ENCODE measurements around the gene SLC7A8.
A peak's percentile ranks its signal among the peaks of the same experiment; 100 is the strongest.

Gene SLC7A8

DNA sequence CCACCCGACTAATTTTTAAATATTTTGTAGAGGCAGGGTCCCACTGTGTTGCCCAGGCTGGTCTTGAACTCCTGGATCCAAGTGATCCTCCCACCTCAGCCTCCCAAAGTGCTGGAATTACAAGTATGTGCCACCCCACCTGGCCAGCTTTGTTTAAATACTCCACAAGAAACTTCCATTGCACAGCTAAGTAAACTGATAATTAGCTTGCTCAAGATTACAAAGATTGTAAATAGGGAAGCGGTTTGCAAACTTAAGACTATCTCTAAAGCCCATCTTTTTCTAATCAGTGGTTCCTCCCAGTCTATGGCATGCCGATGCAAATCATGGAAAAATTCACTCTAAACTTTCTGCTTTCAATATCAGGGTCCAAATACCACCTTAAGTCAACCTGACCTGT is 9.7 kb downstream of the SLC7A8 start:
- peaks cover 11% of the 10 kb centered on the region for H3K4me1 ChIP-seq (ENCODE audit: low read length)
- no peak overlapping the region for H3K27ac ChIP-seq (ENCODE audit: low read length)

GRCh38 chr14:23173031-23173430 is 10.4 kb downstream of the SLC7A8 start:
- no peak overlapping the region for H3K9ac ChIP-seq (ENCODE audit: low read length)
- peaks cover 11% of the 10 kb centered on the region for H3K4me1 ChIP-seq (ENCODE audit: low read length)
- no peak for TF ChIP-seq CTCF (IDR thresholded peaks at IDR 0.05; ENCODE audit: low read depth, low read length)
- no peak for TF ChIP-seq EZH2phosphoT487 (IDR thresholded peaks at IDR 0.05; ENCODE audit: low read depth)
- peaks cover 26% of the 10 kb centered on the region for H3K27me3 ChIP-seq (ENCODE audit: low read depth, low read length)
- no peaks in the 10 kb centered on the region for H3K9me3 ChIP-seq (ENCODE audit: insufficient read depth, low read length)
- H3K79me2 ChIP-seq (ENCODE audit: low read length): no peaks in the 10 kb centered on the region
- H2AFZ ChIP-seq (ENCODE audit: low read depth, low read length): no peak overlapping the region
- peak overlapping the region; percentile 31 for H3K4me2 ChIP-seq (ENCODE audit: low read length)
- no peak overlapping the region for H3K27ac ChIP-seq (ENCODE audit: low read length)
- H3K4me3 ChIP-seq (ENCODE audit: low read length): no peak overlapping the region
- no peaks in the 10 kb centered on the region for H3K36me3 ChIP-seq (replicated peaks; ENCODE audit: low read depth, low read length)
- no peaks in the 10 kb centered on the region for H4K20me1 ChIP-seq (ENCODE audit: insufficient read depth, low read length)

More for the DNA sequence above, 9.7 kb downstream of the SLC7A8 start:
- Histone ChIP-seq H3K27me3 (ENCODE audit: low read depth, low read length) (peaks cover 24% of the 10 kb centered on the region), H3K9ac (ENCODE audit: low read length) (no peak overlapping the region), H3K4me3 (ENCODE audit: low read length) (no peak overlapping the region), H2AFZ (ENCODE audit: low read depth, low read length) (no peak overlapping the region), H3K4me2 (ENCODE audit: low read length) (no peak overlapping the region), H3K79me2 (ENCODE audit: low read length) (no peaks in the 10 kb centered on the region), H3K9me3 (ENCODE audit: insufficient read depth, low read length) (no peaks in the 10 kb centered on the region), H3K36me3 (replicated peaks; ENCODE audit: low read depth, low read length) (no peaks in the 10 kb centered on the region), H4K20me1 (ENCODE audit: insufficient read depth, low read length) (no peaks in the 10 kb centered on the region)
- TF ChIP-seq CTCF (IDR thresholded peaks at IDR 0.05; ENCODE audit: low read depth, low read length) (no peak), EZH2phosphoT487 (IDR thresholded peaks at IDR 0.05; ENCODE audit: low read depth) (no peak)

DNA sequence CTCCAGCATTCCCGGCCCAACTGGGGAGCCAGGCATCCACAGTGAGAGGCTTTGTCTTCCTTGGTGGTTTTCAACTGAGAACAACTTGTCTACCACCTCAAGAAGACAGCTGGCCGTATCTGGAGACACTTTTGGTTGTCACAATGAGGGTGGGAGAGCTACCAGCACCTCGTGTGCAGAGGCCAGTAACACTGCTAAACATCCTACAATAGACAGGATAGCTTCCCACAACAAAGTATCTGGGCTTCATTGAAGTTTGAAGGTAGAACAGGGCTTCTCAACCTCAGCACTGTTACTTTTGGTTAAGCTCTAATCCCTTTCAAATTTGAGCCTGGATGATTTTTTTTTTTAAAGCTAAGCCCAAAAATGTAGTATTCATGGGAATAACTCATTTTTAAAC is 10.9 kb downstream of the SLC7A8 start:
- Histone ChIP-seq H3K79me2 (ENCODE audit: low read length) (no peaks in the 10 kb centered on the region), H3K9me3 (ENCODE audit: insufficient read depth, low read length) (no peaks in the 10 kb centered on the region), H3K4me1 (ENCODE audit: low read length) (peaks cover 11% of the 10 kb centered on the region), H4K20me1 (ENCODE audit: insufficient read depth, low read length) (no peaks in the 10 kb centered on the region), H3K27me3 (ENCODE audit: low read depth, low read length) (peaks cover 25% of the 10 kb centered on the region), H3K9ac (ENCODE audit: low read length) (no peak overlapping the region), H2AFZ (ENCODE audit: low read depth, low read length) (no peak overlapping the region), H3K4me3 (ENCODE audit: low read length) (no peak overlapping the region), H3K27ac (ENCODE audit: low read length) (no peak overlapping the region), H3K4me2 (ENCODE audit: low read length) (peak overlapping the region; percentile 31), H3K36me3 (replicated peaks; ENCODE audit: low read depth, low read length) (no peaks in the 10 kb centered on the region)
- no peak for TF ChIP-seq CTCF (IDR thresholded peaks at IDR 0.05; ENCODE audit: low read depth, low read length)
- TF ChIP-seq EZH2phosphoT487 (IDR thresholded peaks at IDR 0.05; ENCODE audit: low read depth): no peak

DNA sequence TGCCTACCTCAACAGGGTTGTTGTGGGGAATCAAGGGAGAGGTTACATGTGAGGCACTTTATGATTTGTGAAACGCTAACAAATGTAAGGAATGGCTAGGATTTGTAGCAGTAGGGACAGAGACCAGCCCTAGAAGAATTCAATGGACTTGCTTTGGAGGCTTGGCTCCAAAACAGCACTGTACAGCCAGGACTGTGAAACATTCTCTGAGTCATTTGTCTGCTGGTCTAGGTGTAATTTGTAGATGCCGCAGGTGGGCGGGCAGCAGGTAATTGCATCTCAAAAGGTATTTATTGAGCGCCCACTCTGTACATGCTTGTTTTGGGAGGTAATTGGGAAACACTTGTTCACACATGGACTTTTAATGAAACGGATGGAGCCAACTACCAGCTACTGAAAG is 11.4 kb downstream of the SLC7A8 start:
- no peaks in the 10 kb centered on the region for H3K36me3 ChIP-seq (replicated peaks; ENCODE audit: low read depth, low read length)
- H3K27ac ChIP-seq (ENCODE audit: low read length): no peak overlapping the region
- no peaks in the 10 kb centered on the region for H3K9me3 ChIP-seq (ENCODE audit: insufficient read depth, low read length)
- no peak overlapping the region for H3K4me3 ChIP-seq (ENCODE audit: low read length)
- peaks cover 23% of the 10 kb centered on the region for H3K27me3 ChIP-seq (ENCODE audit: low read depth, low read length)
- no peaks in the 10 kb centered on the region for H3K79me2 ChIP-seq (ENCODE audit: low read length)
- no peak for TF ChIP-seq EZH2phosphoT487 (IDR thresholded peaks at IDR 0.05; ENCODE audit: low read depth)
- TF ChIP-seq CTCF (IDR thresholded peaks at IDR 0.05; ENCODE audit: low read depth, low read length): no peak
- no peak overlapping the region for H3K4me2 ChIP-seq (ENCODE audit: low read length)
- no peaks in the 10 kb centered on the region for H4K20me1 ChIP-seq (ENCODE audit: insufficient read depth, low read length)
- peaks cover 11% of the 10 kb centered on the region for H3K4me1 ChIP-seq (ENCODE audit: low read length)
- no peak overlapping the region for H3K9ac ChIP-seq (ENCODE audit: low read length)
- no peak overlapping the region for H2AFZ ChIP-seq (ENCODE audit: low read depth, low read length)
